Activated T-helper 9 cell treated with anti-CD3 and anti-CD28 coated beads, Interleukin-2, amount 50 U/mL, for 16 hours (primary cell): ENCODE measurements around the gene AMER3.

ENCODE experiments used
- DNase-seq: peaks from one replicate; pipeline ENCODE4 v3.0.0-alpha.2; 2020; ENCODE audit warnings: low read depth

The AMER3 gene

GRCh38 chr2:130749641-130750040 is 5.7 kb upstream of the AMER3 start:
- DNase-seq = no peak

GRCh38 chr2:130754811-130755210 is 529 bp upstream of the AMER3 start:
- DNase-seq = no peak

- no peak for DNase-seq
These were observed 923 bp downstream of the AMER3 start for GRCh38 chr2:130756053-130756873.

- DNase-seq = no peak
These were observed 1.7 kb downstream of the AMER3 start for GRCh38 chr2:130756874-130757668.

- no peak for DNase-seq
These were observed 4.8 kb downstream of the AMER3 start for GRCh38 chr2:130759906-130760753.

GRCh38 chr2:130760754-130761751 is 5.7 kb downstream of the AMER3 start:
- no peak for DNase-seq

- DNase-seq = no peak
These were observed 6.9 kb downstream of the AMER3 start for GRCh38 chr2:130762031-130762909.

- no peak for DNase-seq
These were observed 7.6 kb downstream of the AMER3 start for GRCh38 chr2:130762910-130763385.

- no peak for DNase-seq
These were observed 8.1 kb downstream of the AMER3 start for GRCh38 chr2:130763405-130763804.

GRCh38 chr2:130764035-130764820 is 8.9 kb downstream of the AMER3 start:
- DNase-seq = no peak

- no peak for DNase-seq
These were observed 9.4 kb downstream of the AMER3 start for GRCh38 chr2:130764821-130765115.

GRCh38 chr2:130765464-130765863 is 10.1 kb downstream of the AMER3 start:
- no peak for DNase-seq

GRCh38 chr2:130766037-130766436 is 10.7 kb downstream of the AMER3 start:
- DNase-seq = no peak

GRCh38 chr2:130766711-130767407 is 11.5 kb downstream of the AMER3 start:
- no peak for DNase-seq

GRCh38 chr2:130767408-130767775 is 12.1 kb downstream of the AMER3 start:
- DNase-seq = no peak

GRCh38 chr2:130768191-130768855 is 13.0 kb downstream of the AMER3 start:
- no peak for DNase-seq

- DNase-seq = no peak
These were observed 14.1 kb downstream of the AMER3 start for GRCh38 chr2:130769343-130769907.

- DNase-seq = no peak
These were observed 21.2 kb downstream of the AMER3 start for GRCh38 chr2:130776550-130776949.
